NCI-H748 (cell line): ENCODE results near the gene SLC25A29.
A peak's percentile ranks its signal among the peaks of the same experiment; 100 is the strongest.
"Not testable (repeated sequence)": the region's sequence is repeated elsewhere in the genome, so short reads cannot be mapped to it uniquely, and the experiment has no call there.

Experiments
- DNase-seq: peaks from one replicate; lab custom pipeline; 2025; ENCODE audit not compliant: unreplicated experiment; lab: John Stamatoyannopoulos, UW

The SLC25A29 gene

GRCh38 chr14:100306101-100306997 lies at the start of gene SLC25A29:
SLC25A29 (minus strand) TSS chr14:100306444; CDS start chr14:100306232, 212 bp downstream.
- DNase-seq, result peak; percentile 99

GRCh38 chr14:100350986-100351385 lies 44.7 kb upstream of the SLC25A29 start:
- no peak for DNase-seq

GRCh38 chr14:100350276-100350926 lies 44.2 kb upstream of the SLC25A29 start:
- DNase-seq, result no peak

GRCh38 chr14:100348784-100349685 lies 42.8 kb upstream of the SLC25A29 start:
- DNase-seq, result peak; percentile 97

GRCh38 chr14:100348253-100348729 lies 42.0 kb upstream of the SLC25A29 start:
- peak; percentile 57 for DNase-seq

GRCh38 chr14:100346306-100347091 lies 40.3 kb upstream of the SLC25A29 start:
- DNase-seq, result no peak

GRCh38 chr14:100345711-100346110 lies 39.5 kb upstream of the SLC25A29 start:
- peak; percentile 76 for DNase-seq

GRCh38 chr14:100344657-100345056 lies 38.4 kb upstream of the SLC25A29 start:
- not testable (repeated sequence) for DNase-seq

- DNase-seq, result not testable (repeated sequence)
Observed at GRCh38 chr14:100342826-100343225, 36.6 kb upstream of the SLC25A29 start.

GRCh38 chr14:100342195-100342594 lies 36.0 kb upstream of the SLC25A29 start:
- no peak for DNase-seq

GRCh38 chr14:100341301-100342031 lies 35.2 kb upstream of the SLC25A29 start:
- DNase-seq, result no peak

- DNase-seq, result no peak
Observed at GRCh38 chr14:100340423-100340813, 34.2 kb upstream of the SLC25A29 start.

- DNase-seq, result no peak
Observed at GRCh38 chr14:100339766-100340422, 33.6 kb upstream of the SLC25A29 start.

- no peak for DNase-seq
Observed at GRCh38 chr14:100336618-100337530, 30.6 kb upstream of the SLC25A29 start.

- DNase-seq, result no peak
Observed at GRCh38 chr14:100334904-100335303, 28.7 kb upstream of the SLC25A29 start.

- no peak for DNase-seq
Observed at GRCh38 chr14:100333827-100334226, 27.6 kb upstream of the SLC25A29 start.

- no peak for DNase-seq
Observed at GRCh38 chr14:100333311-100333710, 27.1 kb upstream of the SLC25A29 start.

GRCh38 chr14:100332797-100333196 lies 26.6 kb upstream of the SLC25A29 start:
- no peak for DNase-seq
